Measurements from ENCODE around the gene TESMIN. TPM values are rescaled to one million over a fixed set of nuclear protein-coding genes. Genes with fewer than 3 reads are reported as not detected.

The TESMIN gene
- total and polyA plus RNA-seq, 12 donors: 0.42 to 6.6 (median 2.6) TPM

DNA sequence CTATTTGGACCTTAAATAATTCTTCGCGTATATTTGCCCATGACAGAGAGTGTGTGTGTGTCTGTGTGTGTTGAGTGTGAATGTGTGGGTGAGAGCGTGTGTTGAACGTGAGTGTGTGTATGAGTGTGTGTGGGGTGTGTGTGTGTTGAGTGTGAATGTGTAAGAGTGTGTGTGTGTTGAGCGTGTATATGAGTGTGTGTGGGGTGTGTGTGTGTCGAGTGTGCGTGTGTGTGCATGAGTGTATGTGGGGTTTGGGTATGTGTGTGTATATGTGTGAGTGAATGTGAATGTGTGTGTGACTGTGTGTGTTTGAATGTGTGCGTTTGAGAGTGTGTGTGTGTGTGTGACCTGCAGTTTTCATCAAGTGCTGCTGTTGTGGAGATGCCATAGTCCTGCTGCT lies 40.2 kb downstream of the TESMIN start:
- Histone ChIP-seq H3K9me3 (replicated peaks in 1 of 3) (no peaks in the 10 kb centered on the region), H3K4me3 (no peak overlapping the region), H3K27ac (no peak overlapping the region), H3K36me3 (replicated peaks in 1 of 2) (no peaks in the 10 kb centered on the region), H3K27me3 (no peaks in the 10 kb centered on the region), H3K4me1 (replicated peaks in 1 of 2) (no peaks in the 10 kb centered on the region)
- WGBS, 4 donors: 88 to 97% (median 94%) methylated on average over 8 of the region's 8 CpGs
- no peak for DNase-seq
- TF ChIP-seq POLR2A (IDR thresholded peaks at IDR 0.05): no peak
- TF ChIP-seq, protein P1, sequence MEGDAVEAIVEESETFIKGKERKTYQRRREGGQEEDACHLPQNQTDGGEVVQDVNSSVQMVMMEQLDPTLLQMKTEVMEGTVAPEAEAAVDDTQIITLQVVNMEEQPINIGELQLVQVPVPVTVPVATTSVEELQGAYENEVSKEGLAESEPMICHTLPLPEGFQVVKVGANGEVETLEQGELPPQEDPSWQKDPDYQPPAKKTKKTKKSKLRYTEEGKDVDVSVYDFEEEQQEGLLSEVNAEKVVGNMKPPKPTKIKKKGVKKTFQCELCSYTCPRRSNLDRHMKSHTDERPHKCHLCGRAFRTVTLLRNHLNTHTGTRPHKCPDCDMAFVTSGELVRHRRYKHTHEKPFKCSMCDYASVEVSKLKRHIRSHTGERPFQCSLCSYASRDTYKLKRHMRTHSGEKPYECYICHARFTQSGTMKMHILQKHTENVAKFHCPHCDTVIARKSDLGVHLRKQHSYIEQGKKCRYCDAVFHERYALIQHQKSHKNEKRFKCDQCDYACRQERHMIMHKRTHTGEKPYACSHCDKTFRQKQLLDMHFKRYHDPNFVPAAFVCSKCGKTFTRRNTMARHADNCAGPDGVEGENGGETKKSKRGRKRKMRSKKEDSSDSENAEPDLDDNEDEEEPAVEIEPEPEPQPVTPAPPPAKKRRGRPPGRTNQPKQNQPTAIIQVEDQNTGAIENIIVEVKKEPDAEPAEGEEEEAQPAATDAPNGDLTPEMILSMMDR (IDR thresholded peaks at IDR 0.05): no peak
- intact Hi-C loops (cut with DNase I): no loop called here

DNA sequence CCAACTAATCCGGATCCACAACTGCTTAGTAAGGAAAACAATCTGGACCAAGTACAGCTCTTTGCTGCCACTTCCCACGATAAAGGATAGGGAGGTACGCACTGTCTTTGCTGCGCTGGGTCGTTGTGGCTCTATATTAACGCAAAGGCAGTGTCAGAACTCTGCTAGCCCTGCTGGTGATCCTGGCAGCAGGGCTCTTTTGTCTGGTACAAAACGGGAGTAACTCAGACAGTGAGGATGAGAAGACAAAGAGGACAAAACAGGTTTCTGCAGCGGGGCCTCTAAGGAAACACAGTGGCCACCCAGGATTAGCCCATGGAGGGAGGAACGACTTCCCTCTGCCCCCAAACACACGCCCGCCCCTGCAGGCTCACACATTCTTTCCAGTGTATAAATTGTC lies 40.9 kb downstream of the TESMIN start:
- 82 to 87% (median 82%) methylated on average over 11 of the region's 11 CpGs for WGBS, 4 donors
- intact Hi-C loops (cut with DNase I): no loop called here

DNA sequence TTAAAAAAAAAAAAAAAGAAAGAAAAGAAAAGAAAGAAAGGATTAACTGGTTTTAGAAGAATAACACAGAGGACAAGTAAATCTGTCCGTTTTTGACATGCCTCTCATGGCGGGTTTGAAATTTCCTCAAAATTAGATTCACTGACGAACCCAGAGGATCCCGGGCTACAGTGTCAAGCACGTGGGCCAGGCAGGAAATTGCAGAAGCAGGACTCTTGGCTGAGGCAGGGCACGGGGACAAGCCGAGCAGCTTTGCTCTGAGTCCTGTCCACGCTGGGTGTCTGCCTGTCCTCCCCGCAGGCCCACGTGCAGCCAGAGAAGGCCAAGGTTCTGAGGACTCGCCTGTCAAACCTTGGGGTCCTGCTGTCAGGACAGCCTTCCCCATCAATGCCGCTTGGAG lies 42.3 kb downstream of the TESMIN start:
- no peaks in the 10 kb centered on the region for H3K36me3 ChIP-seq (replicated peaks in 1 of 2)
- intact Hi-C loops (cut with DNase I): no loop called here
- 81 to 90% (median 86%) methylated on average over 8 to 12 of the region's 12 CpGs for WGBS, 4 donors
- H3K27ac ChIP-seq: no peak overlapping the region
- no peak overlapping the region for H3K4me3 ChIP-seq
- no peak for TF ChIP-seq POLR2A (IDR thresholded peaks at IDR 0.05)
- TF ChIP-seq, protein P1 (IDR thresholded peaks at IDR 0.05): no peak
- H3K27me3 ChIP-seq: peaks cover 4% of the 10 kb centered on the region
- H3K9me3 ChIP-seq (replicated peaks in 1 of 3): no peaks in the 10 kb centered on the region
- DNase-seq: no peak
- no peaks in the 10 kb centered on the region for H3K4me1 ChIP-seq (replicated peaks in 1 of 2)

More for the DNA sequence above, 40.9 kb downstream of the TESMIN start:
- Histone ChIP-seq H3K9me3 (replicated peaks in 1 of 3) (no peaks in the 10 kb centered on the region), H3K27ac (no peak overlapping the region), H3K36me3 (replicated peaks in 1 of 2) (no peaks in the 10 kb centered on the region), H3K27me3 (no peaks in the 10 kb centered on the region), H3K4me3 (no peak overlapping the region), H3K4me1 (replicated peaks in 1 of 2) (no peaks in the 10 kb centered on the region)
- no peak for DNase-seq
- TF ChIP-seq POLR2A (IDR thresholded peaks at IDR 0.05): no peak
- TF ChIP-seq, protein P1 (IDR thresholded peaks at IDR 0.05): no peak

DNA sequence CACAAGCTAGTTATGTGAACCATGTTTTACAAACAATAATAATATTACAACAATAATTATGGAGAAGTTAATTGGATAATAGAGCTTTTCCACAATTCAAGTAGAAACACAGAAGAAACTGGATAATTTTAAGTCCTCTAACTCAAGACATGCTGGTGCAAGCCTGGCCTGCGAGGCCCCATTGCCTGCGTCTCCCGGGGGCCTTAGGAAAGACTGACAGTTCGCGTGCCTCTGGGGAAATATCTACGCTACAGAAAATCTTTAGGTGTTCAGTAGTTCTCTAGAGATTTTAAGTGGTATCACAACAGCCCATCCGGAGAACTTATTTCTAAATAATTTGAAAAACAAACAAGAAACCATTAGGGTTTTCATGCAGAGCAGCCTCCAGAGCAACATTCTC lies 43.8 kb downstream of the TESMIN start:
- WGBS, 4 donors: 89 to 96% (median 93%) methylated on average over 7 of the region's 7 CpGs
- intact Hi-C loops (cut with DNase I): no loop called here

More for the DNA sequence above, 43.8 kb downstream of the TESMIN start:
- Histone ChIP-seq H3K9me3 (replicated peaks in 1 of 3) (no peaks in the 10 kb centered on the region), H3K27ac (no peak overlapping the region), H3K27me3 (peaks cover 4% of the 10 kb centered on the region), H3K4me3 (no peak overlapping the region), H3K36me3 (replicated peaks in 1 of 2) (no peaks in the 10 kb centered on the region), H3K4me1 (replicated peaks in 1 of 2) (no peaks in the 10 kb centered on the region)
- no peak for TF ChIP-seq POLR2A (IDR thresholded peaks at IDR 0.05)
- TF ChIP-seq, protein P1 (IDR thresholded peaks at IDR 0.05): no peak
- no peak for DNase-seq
